Measurements from ENCODE around the gene DNAJC6. TPM values are rescaled to one million over a fixed set of nuclear protein-coding genes. Genes with fewer than 3 reads are reported as not detected.
A peak's percentile ranks its signal among the peaks of the same experiment; 100 is the strongest.

Gene DNAJC6
- total RNA-seq, 3 donors from 2014 or later = 1.6 to 9.6 (median 1.8) TPM

GRCh38 chr1:65308781-65309303, 501 bp upstream of the DNAJC6 start:
- H3K4me1 ChIP-seq (ENCODE audit: low read depth) = peaks cover 8% of the 10 kb centered on the region
- no peak for ATAC-seq

GRCh38 chr1:65310078-65310587, 790 bp downstream of the DNAJC6 start:
- TF ChIP-seq, protein P1, sequence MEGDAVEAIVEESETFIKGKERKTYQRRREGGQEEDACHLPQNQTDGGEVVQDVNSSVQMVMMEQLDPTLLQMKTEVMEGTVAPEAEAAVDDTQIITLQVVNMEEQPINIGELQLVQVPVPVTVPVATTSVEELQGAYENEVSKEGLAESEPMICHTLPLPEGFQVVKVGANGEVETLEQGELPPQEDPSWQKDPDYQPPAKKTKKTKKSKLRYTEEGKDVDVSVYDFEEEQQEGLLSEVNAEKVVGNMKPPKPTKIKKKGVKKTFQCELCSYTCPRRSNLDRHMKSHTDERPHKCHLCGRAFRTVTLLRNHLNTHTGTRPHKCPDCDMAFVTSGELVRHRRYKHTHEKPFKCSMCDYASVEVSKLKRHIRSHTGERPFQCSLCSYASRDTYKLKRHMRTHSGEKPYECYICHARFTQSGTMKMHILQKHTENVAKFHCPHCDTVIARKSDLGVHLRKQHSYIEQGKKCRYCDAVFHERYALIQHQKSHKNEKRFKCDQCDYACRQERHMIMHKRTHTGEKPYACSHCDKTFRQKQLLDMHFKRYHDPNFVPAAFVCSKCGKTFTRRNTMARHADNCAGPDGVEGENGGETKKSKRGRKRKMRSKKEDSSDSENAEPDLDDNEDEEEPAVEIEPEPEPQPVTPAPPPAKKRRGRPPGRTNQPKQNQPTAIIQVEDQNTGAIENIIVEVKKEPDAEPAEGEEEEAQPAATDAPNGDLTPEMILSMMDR (IDR thresholded peaks at IDR 0.05) = no peak
- no peaks in the 10 kb centered on the region for H3K36me3 ChIP-seq (ENCODE audit: low read depth)
- intact Hi-C loops (cut with DNase I, micrococcal nuclease) = no loop called here
- DNase-seq = no peak
- H3K4me1 ChIP-seq (ENCODE audit: low read depth) = peaks cover 8% of the 10 kb centered on the region
- no peak overlapping the region for H3K4me3 ChIP-seq
- no peaks in the 10 kb centered on the region for H3K9me3 ChIP-seq
- peak; percentile 26 for ATAC-seq

More at GRCh38 chr1:65308781-65309303, 501 bp upstream of the DNAJC6 start:
- Histone ChIP-seq H3K36me3 (ENCODE audit: low read depth) (no peaks in the 10 kb centered on the region), H3K9me3 (no peaks in the 10 kb centered on the region), H3K4me3 (no peak overlapping the region)
- DNase-seq = no peak
- TF ChIP-seq, protein P1 (IDR thresholded peaks at IDR 0.05) = no peak
- intact Hi-C loops (cut with DNase I, micrococcal nuclease) = no loop called here

DNA sequence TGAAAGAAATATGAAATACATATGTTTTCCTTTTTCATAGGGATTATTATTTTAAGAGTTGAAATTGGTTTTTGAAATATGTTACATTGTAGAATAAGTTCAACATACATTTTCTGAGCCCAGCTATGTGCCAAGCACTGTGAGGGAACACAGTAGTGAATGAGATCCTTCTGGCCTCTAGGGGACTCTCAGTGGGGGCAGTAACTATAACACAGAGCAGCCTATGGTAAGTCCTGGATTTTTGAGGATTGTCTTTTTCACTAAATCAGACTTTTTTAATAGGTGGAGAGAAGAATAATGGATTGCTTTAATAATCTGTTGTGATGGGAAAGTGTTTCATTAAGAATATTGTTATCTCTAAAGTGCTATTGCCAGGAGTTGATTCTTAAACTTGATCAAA, 2.4 kb downstream of the DNAJC6 start:
- DNase-seq (no peak), ATAC-seq (no peak)
- TF ChIP-seq, protein P1 (IDR thresholded peaks at IDR 0.05) = no peak
- H3K4me1 ChIP-seq (ENCODE audit: low read depth) = peaks cover 8% of the 10 kb centered on the region
- intact Hi-C loops (cut with DNase I, micrococcal nuclease) = no loop called here
- H3K36me3 ChIP-seq (ENCODE audit: low read depth) = no peaks in the 10 kb centered on the region
- H3K9me3 ChIP-seq = no peaks in the 10 kb centered on the region
- no peak overlapping the region for H3K4me3 ChIP-seq

DNA sequence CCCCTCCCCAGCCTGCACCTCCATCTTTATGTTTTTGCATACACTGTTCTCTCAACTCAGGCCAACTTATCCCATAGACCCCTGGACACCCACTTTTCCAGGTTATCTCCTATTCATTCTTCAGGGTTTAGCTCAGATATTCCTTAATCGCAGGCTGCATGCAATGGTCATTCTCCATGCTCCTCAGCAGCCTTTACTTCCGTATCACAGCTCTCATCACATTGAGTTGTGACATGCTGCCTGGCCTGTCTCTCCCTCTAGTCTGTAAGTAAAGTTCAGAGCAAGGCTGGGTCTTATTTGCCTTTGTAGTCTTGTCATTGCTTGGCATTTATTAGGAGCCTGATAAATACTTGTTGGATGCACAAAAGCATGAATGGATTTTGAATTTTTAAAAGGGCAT, 6.9 kb downstream of the DNAJC6 start:
- Histone ChIP-seq H3K4me1 (ENCODE audit: low read depth) (no peaks in the 10 kb centered on the region), H3K36me3 (ENCODE audit: low read depth) (no peaks in the 10 kb centered on the region), H3K4me3 (no peak overlapping the region), H3K9me3 (no peaks in the 10 kb centered on the region)
- intact Hi-C loops (cut with DNase I, micrococcal nuclease) = no loop called here
- ATAC-seq (no peak), DNase-seq (no peak)
- TF ChIP-seq, protein P1 (IDR thresholded peaks at IDR 0.05) = no peak

- intact Hi-C loops (cut with DNase I, micrococcal nuclease) = no loop called here
- no peaks in the 10 kb centered on the region for H3K36me3 ChIP-seq (ENCODE audit: low read depth)
- no peaks in the 10 kb centered on the region for H3K4me1 ChIP-seq (ENCODE audit: low read depth)
- H3K4me3 ChIP-seq = no peak overlapping the region
- ATAC-seq (no peak), DNase-seq (no peak)
- no peaks in the 10 kb centered on the region for H3K9me3 ChIP-seq
- TF ChIP-seq, protein P1 (IDR thresholded peaks at IDR 0.05) = no peak
Observed at GRCh38 chr1:65317866-65318653, 8.7 kb downstream of the DNAJC6 start.

Measured in mucosa of descending colon (tissue), 3 donors.